ENCODE results near the gene MAN2C1.
"Not testable (repeated sequence)": the region's sequence is repeated elsewhere in the genome, so short reads cannot be mapped to it uniquely, and the experiment has no call there.

Gene MAN2C1

DNA sequence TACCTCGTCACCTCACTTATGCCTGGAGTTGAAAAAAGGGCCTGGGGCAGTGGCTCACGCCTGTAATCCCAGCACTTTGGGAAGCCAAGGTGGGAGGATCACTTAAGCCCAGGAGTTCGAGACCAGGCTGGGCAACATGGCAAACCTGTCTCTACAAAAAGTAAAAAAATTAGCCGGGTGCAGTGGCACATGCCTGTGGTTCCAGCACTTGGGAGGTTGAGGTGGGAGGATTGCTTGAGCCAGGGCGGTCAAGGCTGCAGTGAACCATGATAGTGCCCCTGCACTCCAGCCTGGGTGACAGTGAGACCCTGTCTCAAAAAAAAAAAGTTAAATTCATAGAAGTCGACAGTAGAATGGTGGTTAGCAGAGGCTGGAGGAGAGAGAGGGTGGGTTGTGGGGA lies 26.2 kb downstream of the MAN2C1 start:
- DNase-seq: no peak

GRCh38 chr15:75339531-75340240 lies 28.7 kb downstream of the MAN2C1 start:
- DNase-seq: no peak

DNA sequence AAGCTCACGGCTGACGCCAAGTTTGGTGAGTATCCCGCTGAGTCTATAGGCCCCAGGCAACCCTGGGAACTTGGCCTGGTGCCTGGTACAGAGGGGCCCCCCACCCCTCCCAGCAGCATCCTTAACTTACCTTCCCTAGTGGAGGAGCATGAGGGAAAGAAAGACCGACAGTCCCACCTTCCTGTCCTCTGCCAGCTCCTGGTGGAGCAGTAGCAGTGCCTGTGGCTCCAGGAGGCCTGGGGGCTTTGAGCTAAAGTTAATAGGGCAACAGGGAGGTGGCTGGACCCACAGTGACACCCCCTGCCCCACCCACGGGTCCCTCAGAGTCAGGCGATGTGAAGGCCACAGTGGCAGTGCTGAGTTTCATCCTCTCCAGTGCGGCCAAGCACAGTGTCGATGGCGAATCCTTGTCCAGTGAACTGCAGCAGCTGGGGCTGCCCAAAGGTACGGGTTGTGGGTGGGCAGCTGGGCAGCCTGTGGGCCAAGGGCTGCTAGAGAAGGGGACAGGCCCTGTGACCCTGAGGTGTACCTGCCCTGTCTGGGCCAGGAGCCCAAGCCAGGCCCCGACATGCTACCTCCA lies 29.7 kb downstream of the MAN2C1 start:
- no peak for DNase-seq

DNA sequence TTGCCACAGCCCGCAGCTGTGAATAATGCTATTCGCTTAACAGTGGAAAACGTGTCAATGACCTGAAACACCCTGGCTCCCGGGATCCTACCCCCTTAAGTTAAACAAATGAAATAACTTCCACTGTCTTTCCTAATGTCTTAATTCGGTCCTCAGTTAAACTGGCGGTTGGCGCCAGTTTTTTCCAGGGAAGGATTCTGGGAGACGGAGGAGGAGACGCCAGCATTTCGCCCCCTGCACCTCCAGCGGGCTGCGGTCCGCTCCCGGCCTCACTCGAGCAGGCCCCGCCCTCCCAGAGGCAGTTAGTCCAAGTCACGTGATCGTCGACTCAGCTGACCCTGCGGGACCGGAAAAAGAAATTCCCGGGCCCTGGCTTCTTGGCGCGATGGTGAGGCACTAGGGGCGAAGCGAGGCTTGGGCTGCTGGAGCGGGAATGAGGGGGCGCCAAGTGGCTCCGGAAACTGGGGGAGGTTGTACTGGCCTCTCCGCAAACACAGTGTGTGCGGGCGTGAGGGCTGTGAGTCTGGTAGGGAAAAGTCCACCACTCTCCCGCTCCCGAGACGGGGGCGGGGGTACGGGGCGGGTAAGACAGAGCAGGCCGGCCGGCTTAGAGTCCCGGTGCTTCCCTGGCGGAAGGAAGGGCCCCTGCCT lies 32.6 kb downstream of the MAN2C1 start, which contains the start of gene COMMD4:
COMMD4 (plus strand) TSS at position 359 of the 651 bp plus-strand sequence; CDS start at position 386, 27 bp downstream.
- DNase-seq: peak; percentile 57

GRCh38 chr15:75335313-75335704 lies 33.1 kb downstream of the MAN2C1 start:
- no peak for DNase-seq

DNA sequence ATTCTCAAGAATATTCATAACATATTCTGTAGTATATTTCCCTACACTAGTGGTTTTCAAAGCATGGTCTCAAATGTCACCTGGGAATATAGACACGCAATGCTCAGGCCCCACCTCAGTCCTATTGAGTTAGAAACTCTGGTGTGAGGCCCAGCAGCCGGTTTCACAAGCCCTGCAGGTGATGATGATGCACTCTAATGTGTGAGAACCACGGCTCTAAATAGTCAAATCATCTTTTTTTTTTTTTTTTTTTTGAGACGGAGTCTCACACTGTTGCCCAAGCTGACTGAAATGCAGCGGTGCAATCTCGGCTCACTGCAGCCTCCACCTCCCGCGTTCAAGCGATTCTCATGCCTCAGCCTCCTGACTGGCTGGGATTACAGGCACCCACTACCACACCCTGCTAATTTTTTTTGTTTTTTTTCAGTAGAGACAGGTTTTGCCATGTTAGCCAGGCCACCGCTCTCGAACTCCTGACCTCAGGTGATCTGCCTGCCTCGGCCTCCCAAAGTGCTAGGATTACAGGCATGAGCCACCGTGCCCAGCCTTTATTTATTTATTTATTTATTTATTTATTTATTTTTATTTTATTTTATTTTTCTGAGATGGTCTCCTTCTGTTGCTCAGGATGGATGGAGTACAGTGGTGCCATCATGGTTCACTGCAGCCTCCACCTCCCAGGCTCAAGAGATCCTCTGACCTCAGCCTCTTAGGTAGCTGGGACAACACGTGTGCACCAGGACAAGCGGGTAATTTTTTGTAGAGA lies 34.6 kb downstream of the MAN2C1 start:
- not testable (repeated sequence) for DNase-seq

DNA sequence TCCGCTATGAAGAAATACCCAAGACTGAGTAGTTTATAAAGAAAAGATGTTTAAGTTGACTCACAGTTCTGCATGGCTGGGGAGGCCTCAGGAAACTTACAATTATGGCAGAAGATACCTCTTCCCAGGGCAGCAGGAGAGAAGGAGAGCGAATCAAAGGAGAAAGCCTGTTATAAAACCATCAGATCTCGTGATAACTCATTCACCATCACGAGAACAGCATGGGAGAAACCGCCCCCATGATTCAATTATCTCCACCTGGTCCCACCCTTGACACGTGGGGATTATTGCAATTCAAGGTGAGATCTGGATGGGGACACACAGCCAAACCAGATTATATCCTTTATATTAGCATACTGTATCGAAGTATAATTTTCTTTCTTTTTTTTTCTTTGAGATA lies 36.3 kb downstream of the MAN2C1 start:
- DNase-seq: not testable (repeated sequence)

DNA sequence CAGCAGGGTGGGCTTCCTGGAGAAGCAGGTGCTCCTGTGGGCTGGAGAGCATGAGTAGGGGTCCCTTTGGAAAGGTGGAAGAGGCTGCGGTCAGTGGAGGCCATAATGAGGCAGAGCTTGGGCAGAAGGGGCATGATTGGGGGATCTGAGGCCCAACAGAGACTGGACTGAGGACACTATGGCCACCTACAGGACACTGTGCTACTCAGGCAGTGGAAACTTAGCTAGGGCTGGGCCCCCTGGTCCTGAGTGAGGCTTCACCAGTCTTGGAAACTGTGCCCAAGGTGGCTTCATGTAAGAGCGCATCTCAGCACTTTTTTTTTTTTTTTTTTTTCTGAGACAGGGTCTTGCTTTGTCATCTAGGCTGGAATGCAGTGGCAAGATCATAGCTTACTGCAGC lies 38.8 kb downstream of the MAN2C1 start:
- no peak for DNase-seq

- no peak for DNase-seq
These were observed 39.7 kb downstream of the MAN2C1 start for GRCh38 chr15:75328493-75329314.

DNA sequence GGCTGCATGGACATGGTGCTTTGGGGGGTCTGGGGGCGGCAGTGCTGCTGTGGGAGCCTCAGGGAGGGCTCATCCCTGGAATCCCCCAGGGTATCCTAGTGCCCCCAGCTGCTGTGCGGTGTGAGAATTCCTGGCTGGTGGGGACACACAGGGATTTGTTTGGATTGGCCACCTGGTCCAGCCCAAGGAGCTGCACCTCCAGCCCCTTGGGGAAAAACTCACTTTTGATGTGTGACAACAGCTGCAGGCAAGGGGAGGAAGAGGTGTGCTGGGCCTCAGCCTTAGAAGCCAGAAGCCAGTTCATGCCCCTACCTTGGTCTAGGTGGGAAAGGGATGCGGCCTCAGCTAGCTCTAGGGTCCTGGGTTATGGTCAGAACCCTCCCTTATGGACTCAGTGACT lies 40.9 kb downstream of the MAN2C1 start:
- DNase-seq: no peak

GRCh38 chr15:75327005-75327404 lies 41.4 kb downstream of the MAN2C1 start:
- no peak for DNase-seq

DNA sequence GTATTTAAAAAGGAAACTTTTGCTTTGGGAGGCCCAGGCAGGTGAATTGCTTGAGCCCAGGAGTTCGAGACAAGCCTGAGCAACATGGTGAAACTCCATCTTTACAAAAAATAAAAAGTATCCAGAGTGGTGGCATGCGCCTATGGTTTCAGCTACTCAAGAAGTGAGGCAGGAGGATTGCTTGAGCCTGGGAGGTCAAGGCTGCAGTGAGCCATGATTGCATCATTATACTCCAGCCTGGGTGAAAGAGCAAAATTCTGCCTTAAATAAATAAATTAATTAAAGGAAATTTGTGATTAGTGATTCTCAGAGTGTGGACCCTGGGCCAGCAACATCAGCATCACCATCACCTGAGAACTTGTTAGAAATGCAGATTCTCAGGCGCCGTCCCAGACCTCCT lies 42.5 kb downstream of the MAN2C1 start:
- DNase-seq: no peak

DNA sequence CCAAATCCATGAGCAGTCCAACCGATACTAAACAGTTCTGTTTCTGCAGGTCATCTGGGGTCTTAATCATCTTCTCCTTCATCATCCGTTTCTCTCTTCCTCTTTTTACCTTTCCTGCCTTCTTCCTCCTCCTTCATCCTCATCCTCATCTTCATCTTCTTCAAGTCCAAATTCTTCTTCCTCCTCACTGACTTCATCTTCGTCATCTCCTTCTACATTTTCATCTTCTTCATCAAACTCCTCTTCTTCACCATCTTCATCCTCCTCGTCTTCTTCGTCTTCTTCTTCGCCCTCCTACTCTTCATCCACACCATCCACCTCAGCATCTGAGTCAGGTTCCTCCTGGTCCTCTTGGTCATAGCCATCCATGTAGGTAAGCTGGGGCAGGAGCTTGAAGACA lies 46.7 kb downstream of the MAN2C1 start:
- DNase-seq: no peak

DNA sequence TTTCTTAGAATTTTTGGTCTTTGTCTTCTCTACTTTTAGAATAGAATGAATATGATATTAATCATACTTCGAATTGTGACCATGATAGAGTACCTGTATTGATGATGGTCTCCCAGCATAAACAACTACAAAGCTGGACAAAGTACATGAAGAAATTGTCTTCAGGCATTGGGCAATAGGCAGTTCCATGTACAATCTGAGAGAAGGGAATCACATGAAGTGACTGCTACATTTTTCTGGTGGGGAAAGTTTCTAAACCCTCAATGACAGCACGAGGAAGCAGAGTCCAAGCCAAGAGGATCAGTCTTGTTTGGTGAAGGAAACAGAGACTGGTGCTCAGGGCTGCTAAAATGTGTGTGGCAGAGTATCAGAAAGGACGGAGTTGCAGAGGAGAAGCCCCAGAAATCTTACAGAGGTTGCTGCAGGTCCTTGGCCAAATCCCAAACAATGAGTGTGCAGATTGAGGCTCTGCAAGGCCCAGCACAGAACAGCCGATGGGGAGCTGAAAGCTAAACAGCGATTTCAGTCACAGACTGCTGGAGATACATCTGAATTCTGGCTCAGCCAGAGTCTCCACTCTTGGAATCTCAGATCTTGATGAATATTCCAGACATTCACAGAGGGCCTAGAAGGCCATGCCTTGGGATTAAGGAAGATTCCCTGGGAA lies 49.0 kb downstream of the MAN2C1 start:
- not testable (repeated sequence) for DNase-seq

DNA sequence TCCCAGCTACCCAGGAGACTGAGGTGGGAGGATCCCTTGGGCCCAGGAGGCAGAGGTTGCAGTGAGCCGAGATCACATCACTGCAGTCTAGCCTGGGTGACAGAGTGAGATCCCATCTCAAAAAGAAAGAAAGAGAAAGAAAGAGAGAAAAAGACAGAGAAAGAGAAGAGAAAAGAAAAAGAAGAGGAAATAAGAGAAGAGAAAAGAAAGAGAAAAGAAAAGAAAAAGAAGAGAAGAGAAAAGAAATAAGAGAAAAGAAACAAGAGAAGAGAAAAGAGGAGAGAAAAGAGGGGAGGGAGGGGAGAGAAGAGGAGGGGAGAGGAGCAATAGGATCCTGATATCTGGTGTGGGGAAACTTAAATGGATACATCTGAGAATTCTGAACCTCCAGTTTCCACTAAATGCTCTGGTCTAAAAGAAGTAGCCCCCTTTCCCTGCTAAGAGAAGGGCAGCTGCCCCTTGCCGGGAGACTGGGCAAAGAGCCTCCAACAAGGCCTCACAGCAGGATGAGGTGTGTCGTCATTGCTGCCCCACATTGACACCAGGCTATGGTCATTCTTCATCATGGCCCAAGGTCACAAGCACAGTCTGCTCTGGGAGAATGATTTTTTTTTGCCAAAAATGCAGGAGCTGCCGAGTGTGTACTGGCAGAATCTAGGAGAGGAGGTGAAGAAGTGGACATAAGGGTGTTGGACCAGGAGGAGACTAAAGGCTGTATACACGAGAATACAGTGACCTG lies 53.7 kb downstream of the MAN2C1 start:
- DNase-seq: no peak

GRCh38 chr15:75313116-75313845 lies 55.1 kb downstream of the MAN2C1 start:
- DNase-seq: no peak

- DNase-seq: not testable (repeated sequence)
These were observed 55.9 kb downstream of the MAN2C1 start for GRCh38 chr15:75312548-75312947.

GRCh38 chr15:75309711-75310110 lies 58.7 kb downstream of the MAN2C1 start:
- no peak for DNase-seq

GRCh38 chr15:75307778-75308390 lies 60.5 kb downstream of the MAN2C1 start:
- no peak for DNase-seq

DNA sequence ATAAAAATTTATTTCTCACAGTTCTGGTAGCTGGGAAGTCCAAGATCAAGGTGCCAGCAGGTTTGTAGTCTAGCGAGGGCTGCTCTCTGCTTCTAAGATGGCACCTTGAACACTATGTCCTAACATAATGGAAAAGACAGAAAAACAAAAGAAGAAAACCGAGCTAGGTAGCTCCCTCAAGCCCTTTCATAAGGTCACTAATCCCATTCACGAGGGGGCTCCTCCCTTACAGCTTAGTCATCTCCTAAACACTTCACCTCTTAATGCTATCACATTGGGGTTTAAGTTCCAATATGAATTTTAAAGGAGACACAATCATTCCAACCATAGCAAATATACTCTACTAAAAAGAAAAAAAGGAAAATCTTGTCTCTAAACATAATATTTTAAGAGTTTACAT lies 62.2 kb downstream of the MAN2C1 start:
- no peak for DNase-seq

All from effector CD4-positive, alpha-beta T cell (primary cell).